Measurements from ENCODE around the gene MTTP. TPM values are rescaled to one million over a fixed set of nuclear protein-coding genes. Genes with fewer than 3 reads are reported as not detected.

The MTTP gene
- polyA plus RNA-seq, 1 donor (not counting 4 experiments of a cell fraction or from before 2014, with no cell fraction given) = 0.05 TPM

GRCh38 chr4:99658666-99659065 is 84.0 kb downstream of the MTTP start:
- TF ChIP-seq, protein P1, sequence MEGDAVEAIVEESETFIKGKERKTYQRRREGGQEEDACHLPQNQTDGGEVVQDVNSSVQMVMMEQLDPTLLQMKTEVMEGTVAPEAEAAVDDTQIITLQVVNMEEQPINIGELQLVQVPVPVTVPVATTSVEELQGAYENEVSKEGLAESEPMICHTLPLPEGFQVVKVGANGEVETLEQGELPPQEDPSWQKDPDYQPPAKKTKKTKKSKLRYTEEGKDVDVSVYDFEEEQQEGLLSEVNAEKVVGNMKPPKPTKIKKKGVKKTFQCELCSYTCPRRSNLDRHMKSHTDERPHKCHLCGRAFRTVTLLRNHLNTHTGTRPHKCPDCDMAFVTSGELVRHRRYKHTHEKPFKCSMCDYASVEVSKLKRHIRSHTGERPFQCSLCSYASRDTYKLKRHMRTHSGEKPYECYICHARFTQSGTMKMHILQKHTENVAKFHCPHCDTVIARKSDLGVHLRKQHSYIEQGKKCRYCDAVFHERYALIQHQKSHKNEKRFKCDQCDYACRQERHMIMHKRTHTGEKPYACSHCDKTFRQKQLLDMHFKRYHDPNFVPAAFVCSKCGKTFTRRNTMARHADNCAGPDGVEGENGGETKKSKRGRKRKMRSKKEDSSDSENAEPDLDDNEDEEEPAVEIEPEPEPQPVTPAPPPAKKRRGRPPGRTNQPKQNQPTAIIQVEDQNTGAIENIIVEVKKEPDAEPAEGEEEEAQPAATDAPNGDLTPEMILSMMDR (optimal IDR thresholded peaks at IDR 0.05 in 1 of 3, IDR thresholded peaks at IDR 0.05 in 1 of 3, conservative IDR thresholded peaks at IDR 0.05 in 1 of 3; ENCODE audit: extremely low read depth in 1 of 3, insufficient read depth in 2 of 3, low read length in 3 of 3) = no peak
- TF ChIP-seq EZH2 (IDR thresholded peaks at IDR 0.05; ENCODE audit: low read length) = no peak
- no peak overlapping the region for H3K9ac ChIP-seq (ENCODE audit: control insufficient read depth, extremely low read depth, insufficient read depth, low read length)
- H3K9me1 ChIP-seq (ENCODE audit: control insufficient read depth, extremely low read depth, insufficient read depth, low read length) = no peaks in the 10 kb centered on the region
- no peaks in the 10 kb centered on the region for H3K36me3 ChIP-seq (ENCODE audit: control insufficient read depth in 2 of 2, extremely low read depth in 1 of 2, insufficient read depth in 2 of 2, low read length in 2 of 2)
- H3K9me3 ChIP-seq (ENCODE audit: control insufficient read depth, low read depth, low read length) = no peaks in the 10 kb centered on the region
- no peak overlapping the region for H3K4me2 ChIP-seq (ENCODE audit: control insufficient read depth, extremely low read depth, insufficient read depth, low read depth, low read length)
- H3K4me3 ChIP-seq (ENCODE audit: control insufficient read depth in 2 of 3, extremely low read depth in 1 of 3, insufficient read depth in 2 of 3, low read depth in 1 of 3, low read length in 3 of 3) = no peak overlapping the region
- peaks cover 18% of the 10 kb centered on the region for H3K4me1 ChIP-seq (ENCODE audit: control insufficient read depth, extremely low read depth, insufficient read depth, low read length)
- dilution Hi-C loops (cut with MboI; ENCODE audit: extremely low pct_ligation_motif_present, low sequenced_read_pairs) = no loop called here
- no peak overlapping the region for H2AFZ ChIP-seq (ENCODE audit: control insufficient read depth, low read length)
- H3K27ac ChIP-seq (ENCODE audit: control insufficient read depth, insufficient read depth, low read length) = no peak overlapping the region
- H3K79me2 ChIP-seq (ENCODE audit: control insufficient read depth, insufficient read depth, low read length) = no peaks in the 10 kb centered on the region
- DNase-seq (ENCODE audit: low read depth, low spot score) (no peak), FAIRE-seq (peak; percentile 9)
- peaks cover 9% of the 10 kb centered on the region for H3K27me3 ChIP-seq (ENCODE audit: control insufficient read depth, extremely low read depth, insufficient read depth, low read length)
- H4K20me1 ChIP-seq (ENCODE audit: control insufficient read depth, extremely low read depth, insufficient read depth, low read length) = no peaks in the 10 kb centered on the region

DNA sequence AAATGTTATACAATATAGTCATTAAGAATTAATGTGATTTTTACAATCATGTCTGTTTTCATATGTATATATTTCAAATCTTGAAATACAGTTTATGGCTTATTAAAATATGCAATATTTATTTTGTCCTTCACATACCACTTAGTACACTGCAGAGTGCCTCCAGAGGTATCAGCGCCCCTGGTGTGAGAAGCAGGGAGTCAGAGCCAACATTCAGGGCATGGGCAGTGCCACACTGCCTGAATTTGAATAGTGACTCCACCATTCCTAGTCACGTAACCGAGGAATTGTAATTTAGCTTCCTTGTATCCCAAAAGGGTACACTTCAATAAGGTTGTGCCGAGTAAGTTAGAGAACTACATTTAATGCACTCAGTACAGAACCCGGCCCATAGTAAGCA is 87.3 kb downstream of the MTTP start:
- dilution Hi-C loops (cut with MboI; ENCODE audit: extremely low pct_ligation_motif_present, low sequenced_read_pairs) = no loop called here

More for the DNA sequence above, 87.3 kb downstream of the MTTP start:
- Histone ChIP-seq H3K9me3 (ENCODE audit: control insufficient read depth, low read depth, low read length) (no peaks in the 10 kb centered on the region), H4K20me1 (ENCODE audit: control insufficient read depth, extremely low read depth, insufficient read depth, low read length) (no peaks in the 10 kb centered on the region), H3K4me1 (ENCODE audit: control insufficient read depth, extremely low read depth, insufficient read depth, low read length) (peaks cover 9% of the 10 kb centered on the region), H3K9ac (ENCODE audit: control insufficient read depth, extremely low read depth, insufficient read depth, low read length) (no peak overlapping the region), H3K27me3 (ENCODE audit: control insufficient read depth, extremely low read depth, insufficient read depth, low read length) (no peaks in the 10 kb centered on the region), H2AFZ (ENCODE audit: control insufficient read depth, low read length) (no peak overlapping the region), H3K27ac (ENCODE audit: control insufficient read depth, insufficient read depth, low read length) (no peak overlapping the region), H3K4me2 (ENCODE audit: control insufficient read depth, extremely low read depth, insufficient read depth, low read depth, low read length) (no peak overlapping the region), H3K4me3 (ENCODE audit: control insufficient read depth in 2 of 3, extremely low read depth in 1 of 3, insufficient read depth in 2 of 3, low read depth in 1 of 3, low read length in 3 of 3) (no peak overlapping the region), H3K9me1 (ENCODE audit: control insufficient read depth, extremely low read depth, insufficient read depth, low read length) (no peaks in the 10 kb centered on the region), H3K79me2 (ENCODE audit: control insufficient read depth, insufficient read depth, low read length) (no peaks in the 10 kb centered on the region), H3K36me3 (ENCODE audit: control insufficient read depth in 2 of 2, extremely low read depth in 1 of 2, insufficient read depth in 2 of 2, low read length in 2 of 2) (no peaks in the 10 kb centered on the region)
- DNase-seq (ENCODE audit: low read depth, low spot score) = no peak
- TF ChIP-seq EZH2 (IDR thresholded peaks at IDR 0.05; ENCODE audit: low read length) = no peak
- TF ChIP-seq, protein P1 (optimal IDR thresholded peaks at IDR 0.05 in 1 of 3, IDR thresholded peaks at IDR 0.05 in 1 of 3, conservative IDR thresholded peaks at IDR 0.05 in 1 of 3; ENCODE audit: extremely low read depth in 1 of 3, insufficient read depth in 2 of 3, low read length in 3 of 3) = no peak
- no peak for FAIRE-seq

Data from keratinocyte (primary cell).